Smooth muscle cell (in vitro differentiated cells): Measurements from ENCODE around the gene IER3. TPM values are rescaled to one million over a fixed set of nuclear protein-coding genes. Genes with fewer than 3 reads are reported as not detected.
"Not testable (repeated sequence)": the region's sequence is repeated elsewhere in the genome, so short reads cannot be mapped to it uniquely, and the experiment has no call there.

ENCODE experiments used
- DNase-seq: peaks from one replicate; lab custom pipeline; 2025; ENCODE audit not compliant: unreplicated experiment; lab: John Stamatoyannopoulos, UW
- H2AFZ ChIP-seq: fragments of 200-600 bp; sonication (generic); 2 replicates; pipeline ENCODE4 v1.6.0; 2016; ENCODE audit warnings: antibody characterized with exemption, low read depth, mild to moderate bottlenecking
- H3F3A ChIP-seq: fragments of 200-600 bp; sonication (generic); 2 replicates; pipeline ENCODE4 v1.6.0; 2017; ENCODE audit warnings: antibody characterized with exemption, low read depth
- H3K27ac ChIP-seq: fragments of 200-600 bp; sonication (generic); 2 replicates; pipeline ENCODE4 v1.5.1; 2016; ENCODE audit warnings: low read depth, mild to moderate bottlenecking
- H3K27me3 ChIP-seq: fragments of 200-600 bp; sonication (generic); 2 replicates; pipeline ENCODE4 v1.6.1; 2016; ENCODE audit warnings: low read depth, mild to moderate bottlenecking
- H3K36me3 ChIP-seq: fragments of 200-600 bp; sonication (generic); 2 replicates; pipeline ENCODE4 v1.5.1; 2016; ENCODE audit warnings: low read depth
- H3K4me1 ChIP-seq: fragments of 200-600 bp; sonication (generic); 2 replicates; pipeline ENCODE4 v1.5.1; 2016; ENCODE audit warnings: low read depth
- H3K4me2 ChIP-seq: fragments of 200-600 bp; sonication (generic); 2 replicates; pipeline ENCODE4 v1.6.0; 2016; ENCODE audit warnings: mild to moderate bottlenecking
- H3K4me3 ChIP-seq: fragments of 200-600 bp; sonication (generic); 2 replicates; pipeline ENCODE4 v1.5.1; 2016; ENCODE audit warnings: mild to moderate bottlenecking
- H3K79me2 ChIP-seq: fragments of 200-600 bp; sonication (generic); 2 replicates; pipeline ENCODE4 v1.6.0; 2016; ENCODE audit warnings: low read depth, mild to moderate bottlenecking
- H3K9ac ChIP-seq: fragments of 200-600 bp; sonication (generic); 2 replicates; pipeline ENCODE4 v1.6.0; 2016; ENCODE audit warnings: low read depth
- H3K9me3 ChIP-seq: fragments of 200-600 bp; sonication (generic); replicated peaks from 2 replicates; pipeline ENCODE4 v1.5.1; 2016; ENCODE audit warnings: low read depth
- H4K20me1 ChIP-seq: fragments of 200-600 bp; sonication (generic); 2 replicates; pipeline ENCODE4 v1.6.0; 2016; ENCODE audit warnings: low read depth
- WGBS: methylation state at CpG from one replicate; pipeline ENCODE4 v1.1.7; 2016; ENCODE audit warnings: low lambda C conversion rate; 5-methylcytosine and 5-hydroxymethylcytosine counted together
- polyA plus RNA-seq: library from polyadenylated mRNA; unstranded; fragments of >200 nt; fragmentation: Nextera tagmentation; extraction: Ambion mirVana; gene quantifications from 2 replicates; pipeline ENCODE4 v1.2.1, GENCODE V29; 2016
- total RNA-seq: library from RNA; depleted of rRNA; stranded (reverse); fragments of >200 nt; gene quantifications from 2 replicates; pipeline ENCODE4 v1.2.3, GENCODE V29; 2014
- TF ChIP-seq, protein P1 (sequence below): fragments of 200-600 bp; sonication (generic); IDR thresholded peaks from 2 replicates; pipeline ENCODE4 v1.5.1; 2017; ENCODE audit warnings: borderline replicate concordance, mild to moderate bottlenecking, antibody characterized with exemption; ENCODE audit not compliant: insufficient read depth, poor library complexity, severe bottlenecking

The IER3 gene
- total and polyA plus RNA-seq, 2 experiments from 2014 or later, result 736 to 811 TPM

DNA sequence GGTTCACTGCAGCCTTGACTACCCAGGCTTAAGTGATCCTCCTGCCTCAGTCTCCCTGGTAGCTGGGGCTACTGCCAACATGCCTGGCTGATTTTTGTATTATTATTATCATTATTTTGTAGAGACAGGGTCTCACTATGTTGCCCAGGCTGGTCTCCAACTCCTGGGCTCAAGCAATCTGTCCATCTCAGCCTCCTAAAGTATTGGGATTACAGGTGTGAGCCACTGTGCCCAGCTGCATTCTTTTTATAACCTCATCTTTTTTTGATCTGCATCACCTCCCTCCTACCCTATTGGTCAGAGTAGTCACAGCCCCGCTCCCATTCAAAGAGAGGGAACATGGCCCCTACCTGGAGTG, 23.6 kb upstream of the IER3 start:
- Histone ChIP-seq H2AFZ (no peak overlapping the region), H3K9me3 (no peaks in the 10 kb centered on the region), H3K4me1 (peaks cover 54% of the 10 kb centered on the region), H3F3A (peaks cover 16% of the 10 kb centered on the region), H3K36me3 (no peaks in the 10 kb centered on the region), H4K20me1 (no peaks in the 10 kb centered on the region), H3K4me3 (no peak overlapping the region), H3K9ac (peak overlapping the region; percentile 97), H3K27ac (peak overlapping the region; percentile 100), H3K4me2 (peak overlapping the region; percentile 49), H3K79me2 (no peaks in the 10 kb centered on the region), H3K27me3 (no peaks in the 10 kb centered on the region)
- no peak for DNase-seq
- TF ChIP-seq, protein P1, sequence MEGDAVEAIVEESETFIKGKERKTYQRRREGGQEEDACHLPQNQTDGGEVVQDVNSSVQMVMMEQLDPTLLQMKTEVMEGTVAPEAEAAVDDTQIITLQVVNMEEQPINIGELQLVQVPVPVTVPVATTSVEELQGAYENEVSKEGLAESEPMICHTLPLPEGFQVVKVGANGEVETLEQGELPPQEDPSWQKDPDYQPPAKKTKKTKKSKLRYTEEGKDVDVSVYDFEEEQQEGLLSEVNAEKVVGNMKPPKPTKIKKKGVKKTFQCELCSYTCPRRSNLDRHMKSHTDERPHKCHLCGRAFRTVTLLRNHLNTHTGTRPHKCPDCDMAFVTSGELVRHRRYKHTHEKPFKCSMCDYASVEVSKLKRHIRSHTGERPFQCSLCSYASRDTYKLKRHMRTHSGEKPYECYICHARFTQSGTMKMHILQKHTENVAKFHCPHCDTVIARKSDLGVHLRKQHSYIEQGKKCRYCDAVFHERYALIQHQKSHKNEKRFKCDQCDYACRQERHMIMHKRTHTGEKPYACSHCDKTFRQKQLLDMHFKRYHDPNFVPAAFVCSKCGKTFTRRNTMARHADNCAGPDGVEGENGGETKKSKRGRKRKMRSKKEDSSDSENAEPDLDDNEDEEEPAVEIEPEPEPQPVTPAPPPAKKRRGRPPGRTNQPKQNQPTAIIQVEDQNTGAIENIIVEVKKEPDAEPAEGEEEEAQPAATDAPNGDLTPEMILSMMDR, result no peak
- 93% methylated on average over 1 of the region's 1 CpG for WGBS

DNA sequence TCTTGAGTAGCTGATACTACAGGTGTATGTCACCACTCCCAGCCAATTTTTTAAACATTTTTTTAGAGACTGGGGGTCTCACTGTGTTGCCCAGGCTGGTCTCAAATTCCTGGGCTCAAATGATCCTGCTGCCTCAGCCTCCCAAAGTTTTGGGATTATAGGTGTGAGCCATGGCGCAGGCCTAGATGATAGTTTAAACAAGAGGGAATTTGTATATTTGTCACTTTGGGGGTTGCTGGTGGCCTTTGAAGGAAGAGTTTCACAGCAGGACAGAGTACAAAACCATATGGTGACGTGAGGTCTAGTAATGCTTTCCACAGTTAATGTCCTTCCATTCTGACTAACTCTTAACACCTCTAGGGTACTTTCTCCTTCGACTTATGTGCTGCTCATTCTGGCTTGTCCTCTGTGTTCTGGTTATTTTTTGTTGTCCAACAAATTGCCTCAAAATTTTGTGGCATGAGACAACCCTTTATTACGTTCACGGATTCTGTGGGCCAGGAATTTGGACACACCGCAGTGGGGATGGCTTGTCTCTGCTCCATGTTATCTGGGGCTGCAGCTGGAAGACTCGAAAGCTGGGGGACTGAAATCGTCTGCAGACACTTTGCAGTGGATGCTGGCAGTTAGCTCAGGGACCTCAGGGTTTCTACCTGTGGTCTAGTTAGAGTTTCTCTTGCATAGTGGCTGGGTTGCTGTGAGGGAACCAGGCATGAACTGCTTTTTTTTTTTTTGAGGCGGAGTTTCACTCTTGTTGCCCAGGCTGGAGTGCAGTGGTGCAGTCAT, 23.0 kb upstream of the IER3 start:
- no peaks in the 10 kb centered on the region for H3K79me2 ChIP-seq
- H3K9me3 ChIP-seq, result no peaks in the 10 kb centered on the region
- no peaks in the 10 kb centered on the region for H3K36me3 ChIP-seq
- DNase-seq, result no peak
- no peak overlapping the region for H2AFZ ChIP-seq
- H3K4me1 ChIP-seq, result peaks cover 54% of the 10 kb centered on the region
- TF ChIP-seq, protein P1, result no peak
- no peaks in the 10 kb centered on the region for H3K27me3 ChIP-seq
- H4K20me1 ChIP-seq, result no peaks in the 10 kb centered on the region
- H3F3A ChIP-seq, result peaks cover 16% of the 10 kb centered on the region
- peak overlapping the region; percentile 100 for H3K27ac ChIP-seq
- no peak overlapping the region for H3K4me3 ChIP-seq
- H3K9ac ChIP-seq, result peak overlapping the region; percentile 97
- 30% methylated on average over 9 of the region's 9 CpGs for WGBS
- H3K4me2 ChIP-seq, result no peak overlapping the region

- no peaks in the 10 kb centered on the region for H3K27me3 ChIP-seq
- H3K4me3 ChIP-seq, result no peak overlapping the region
- H3K36me3 ChIP-seq, result no peaks in the 10 kb centered on the region
- peak overlapping the region; percentile 9 for H2AFZ ChIP-seq
- H3K9ac ChIP-seq, result peak overlapping the region; percentile 54
- no peak overlapping the region for H3K4me2 ChIP-seq
- no peak for DNase-seq
- H3K79me2 ChIP-seq, result no peaks in the 10 kb centered on the region
- peaks cover 54% of the 10 kb centered on the region for H3K4me1 ChIP-seq
- WGBS, result 82% methylated on average over 6 of the region's 6 CpGs
- TF ChIP-seq, protein P1, result no peak
- peaks cover 16% of the 10 kb centered on the region for H3F3A ChIP-seq
- no peaks in the 10 kb centered on the region for H4K20me1 ChIP-seq
- H3K27ac ChIP-seq, result peak overlapping the region; percentile 100
- no peaks in the 10 kb centered on the region for H3K9me3 ChIP-seq
Measured at GRCh38 chr6:30766461-30767157, 22.3 kb upstream of the IER3 start.

DNA sequence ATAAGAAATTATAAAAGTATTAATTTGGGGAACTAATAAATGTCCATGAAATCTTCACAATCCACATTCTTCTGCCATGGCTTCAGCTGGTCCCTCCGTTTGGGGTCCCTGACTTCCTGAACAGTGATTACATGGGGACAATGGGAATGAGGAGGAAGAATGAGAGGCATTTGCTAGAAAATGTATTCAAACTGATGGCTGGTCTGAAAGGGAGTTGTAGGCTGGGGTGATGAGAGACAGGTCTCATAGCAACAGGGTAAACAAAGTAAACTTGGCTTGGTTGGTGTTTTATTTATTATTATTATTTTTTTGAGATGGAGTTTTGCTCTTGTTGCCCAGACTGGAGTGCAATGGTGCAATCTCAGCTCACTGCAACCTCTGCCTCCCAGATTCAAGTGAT, 21.1 kb upstream of the IER3 start:
- not testable (repeated sequence) for H4K20me1 ChIP-seq, H3K27me3 ChIP-seq, H3K79me2 ChIP-seq, H3K4me2 ChIP-seq, H3K36me3 ChIP-seq, H3K9me3 ChIP-seq, DNase-seq, H2AFZ ChIP-seq, H3K4me3 ChIP-seq
- peak overlapping the region; percentile 74 for H3K9ac ChIP-seq
- WGBS, result 19% methylated on average over 1 of the region's 1 CpG
- H3K27ac ChIP-seq, result peak overlapping the region; percentile 100
- H3F3A ChIP-seq, result peaks cover 16% of the 10 kb centered on the region
- H3K4me1 ChIP-seq, result peaks cover 52% of the 10 kb centered on the region

- H3F3A ChIP-seq, result peaks cover 22% of the 10 kb centered on the region
- not testable (repeated sequence) for H3K79me2 ChIP-seq, H2AFZ ChIP-seq, H4K20me1 ChIP-seq, DNase-seq, H3K4me3 ChIP-seq, H3K27me3 ChIP-seq, H3K36me3 ChIP-seq, H3K9me3 ChIP-seq
- WGBS, result 23% methylated on average over 13 of the region's 13 CpGs
- H3K4me2 ChIP-seq, result peak overlapping the region; percentile 68
- peak overlapping the region; percentile 74 for H3K9ac ChIP-seq
- peak overlapping the region; percentile 100 for H3K27ac ChIP-seq
- H3K4me1 ChIP-seq, result peaks cover 42% of the 10 kb centered on the region
Measured at GRCh38 chr6:30764490-30765043, 20.2 kb upstream of the IER3 start.
